ENCODE measurements around the gene GPR68.
"Not testable (repeated sequence)": the region's sequence is repeated elsewhere in the genome, so short reads cannot be mapped to it uniquely, and the experiment has no call there.

Gene GPR68

DNA sequence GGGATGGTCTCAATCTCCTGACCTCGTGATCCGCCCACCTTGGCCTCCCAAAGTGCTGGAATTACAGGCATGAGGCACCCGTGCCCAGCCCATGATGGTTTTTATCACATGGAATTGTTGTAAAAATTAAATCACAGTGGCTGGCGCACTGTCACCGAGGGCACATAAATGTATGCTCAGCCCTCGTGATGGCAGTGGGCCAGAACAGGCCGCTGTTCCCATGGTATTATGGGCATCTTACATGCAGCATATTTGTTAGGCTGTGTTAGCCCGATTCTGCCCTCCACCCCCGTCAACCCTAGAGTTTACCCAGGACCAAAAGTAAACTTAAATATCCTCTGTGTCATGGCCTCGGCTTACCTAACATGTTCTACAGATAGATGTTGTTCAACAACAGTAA is 48.6 kb downstream of the GPR68 start:
- peaks cover 30% of the 10 kb centered on the region for H3K36me3 ChIP-seq (ENCODE audit: insufficient read depth, low read length)

DNA sequence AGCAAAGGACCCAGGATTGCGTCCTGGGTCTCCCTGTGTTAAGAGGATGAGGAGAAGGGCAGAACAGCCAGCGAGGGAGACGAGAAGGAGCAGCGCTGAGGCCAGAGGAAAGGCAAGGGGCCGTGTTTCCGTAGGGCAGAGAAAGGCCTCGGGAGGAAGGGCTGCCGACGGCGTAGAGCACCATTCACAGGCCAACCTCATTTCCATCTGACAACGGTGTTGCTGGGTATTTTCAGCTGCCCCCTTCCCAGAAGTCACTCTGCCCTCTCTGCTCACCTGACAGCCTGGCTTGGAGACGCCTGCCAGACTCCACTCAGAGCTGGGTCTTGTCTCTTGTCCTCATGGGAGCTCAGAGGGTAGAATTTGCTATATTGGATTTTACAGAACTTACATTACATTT is 51.4 kb downstream of the GPR68 start:
- Histone ChIP-seq H3K27ac (ENCODE audit: low read depth, low read length) (no peak overlapping the region), H2AFZ (ENCODE audit: low read length, unreplicated experiment) (no peak overlapping the region), H3K4me1 (ENCODE audit: control insufficient read depth, insufficient read depth, low read length, unreplicated experiment) (peaks cover 6% of the 10 kb centered on the region), H3K4me3 (ENCODE audit: low read depth, low read length) (no peak overlapping the region), H3K36me3 (ENCODE audit: insufficient read depth, low read length) (peaks cover 19% of the 10 kb centered on the region; the same call in 1 of the 2 replicates), H3K79me2 (ENCODE audit: control insufficient read depth, insufficient read depth, low read length, unreplicated experiment) (no peaks in the 10 kb centered on the region), H3K27me3 (ENCODE audit: insufficient read depth, low read length) (no peaks in the 10 kb centered on the region)

More for the DNA sequence above, 48.6 kb downstream of the GPR68 start:
- peaks cover 6% of the 10 kb centered on the region for H3K4me1 ChIP-seq (ENCODE audit: control insufficient read depth, insufficient read depth, low read length, unreplicated experiment)
- no peak overlapping the region for H3K27ac ChIP-seq (ENCODE audit: low read depth, low read length)
- no peak overlapping the region for H2AFZ ChIP-seq (ENCODE audit: low read length, unreplicated experiment)
- no peaks in the 10 kb centered on the region for H3K79me2 ChIP-seq (ENCODE audit: control insufficient read depth, insufficient read depth, low read length, unreplicated experiment)
- H3K4me3 ChIP-seq (ENCODE audit: low read depth, low read length): no peak overlapping the region
- no peaks in the 10 kb centered on the region for H3K27me3 ChIP-seq (ENCODE audit: insufficient read depth, low read length)

DNA sequence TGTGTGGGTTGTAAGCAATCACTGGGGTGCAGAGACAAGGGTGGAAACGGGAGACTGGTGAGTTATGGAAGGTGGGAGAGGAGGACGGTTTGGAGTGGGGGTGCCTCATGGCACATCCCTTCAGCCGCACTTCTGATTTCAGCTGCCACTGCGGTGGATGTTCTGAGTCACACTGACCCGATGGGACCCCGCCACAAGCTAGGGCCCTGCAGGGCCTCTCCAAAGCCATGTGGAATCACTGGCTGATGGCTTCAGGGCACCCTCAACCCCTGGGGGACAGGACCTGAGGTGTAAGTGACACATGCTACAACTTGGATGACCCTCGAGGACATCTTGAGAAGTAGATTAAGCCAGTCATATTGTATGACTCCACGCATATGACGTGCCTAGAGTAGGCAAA is 53.7 kb downstream of the GPR68 start:
- Histone ChIP-seq H3K4me3 (ENCODE audit: low read depth, low read length) (no peak overlapping the region), H2AFZ (ENCODE audit: low read length, unreplicated experiment) (no peak overlapping the region), H3K36me3 (ENCODE audit: insufficient read depth, low read length) (peaks cover 16% of the 10 kb centered on the region; the same call in 1 of the 2 replicates), H3K27ac (ENCODE audit: low read depth, low read length) (no peak overlapping the region), H3K4me1 (ENCODE audit: control insufficient read depth, insufficient read depth, low read length, unreplicated experiment) (peaks cover 11% of the 10 kb centered on the region), H3K27me3 (ENCODE audit: insufficient read depth, low read length) (no peaks in the 10 kb centered on the region), H3K79me2 (ENCODE audit: control insufficient read depth, insufficient read depth, low read length, unreplicated experiment) (no peaks in the 10 kb centered on the region)

GRCh38 chr14:91187271-91187670 is 57.2 kb downstream of the GPR68 start:
- Histone ChIP-seq H3K4me1 (ENCODE audit: control insufficient read depth, insufficient read depth, low read length, unreplicated experiment) (peaks cover 13% of the 10 kb centered on the region), H3K27me3 (ENCODE audit: insufficient read depth, low read length) (no peaks in the 10 kb centered on the region), H3K79me2 (ENCODE audit: control insufficient read depth, insufficient read depth, low read length, unreplicated experiment) (no peaks in the 10 kb centered on the region), H2AFZ (ENCODE audit: low read length, unreplicated experiment) (no peak overlapping the region), H3K36me3 (ENCODE audit: insufficient read depth, low read length) (peaks cover 19% of the 10 kb centered on the region; the same call in 1 of the 2 replicates), H3K4me3 (ENCODE audit: low read depth, low read length) (no peak overlapping the region), H3K27ac (ENCODE audit: low read depth, low read length) (no peak overlapping the region)

GRCh38 chr14:91186515-91187066 is 57.9 kb downstream of the GPR68 start:
- Histone ChIP-seq H3K27me3 (ENCODE audit: insufficient read depth, low read length) (no peaks in the 10 kb centered on the region), H2AFZ (ENCODE audit: low read length, unreplicated experiment) (no peak overlapping the region), H3K4me1 (ENCODE audit: control insufficient read depth, insufficient read depth, low read length, unreplicated experiment) (peaks cover 13% of the 10 kb centered on the region), H3K79me2 (ENCODE audit: control insufficient read depth, insufficient read depth, low read length, unreplicated experiment) (no peaks in the 10 kb centered on the region), H3K4me3 (ENCODE audit: low read depth, low read length) (no peak overlapping the region), H3K36me3 (ENCODE audit: insufficient read depth, low read length) (peaks cover 15% of the 10 kb centered on the region; the same call in 1 of the 2 replicates), H3K27ac (ENCODE audit: low read depth, low read length) (no peak overlapping the region)

DNA sequence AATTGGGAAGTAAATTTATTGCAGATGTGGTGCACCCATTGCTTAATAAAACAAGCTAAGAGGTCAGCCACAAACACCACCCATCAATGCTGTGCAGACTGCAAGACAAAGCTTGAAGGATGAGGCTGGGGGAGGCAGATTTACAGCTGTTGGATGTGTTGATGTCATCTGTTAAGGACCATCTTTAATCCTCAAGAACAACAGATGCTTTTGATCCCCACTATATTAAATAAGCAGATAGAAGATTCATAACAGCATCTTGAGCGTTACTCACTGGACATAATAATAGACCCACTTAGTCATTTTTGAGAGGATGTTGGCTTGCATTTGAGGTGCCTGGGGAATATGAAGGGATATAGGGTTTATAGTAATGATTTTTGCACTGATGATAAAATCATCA is 58.8 kb downstream of the GPR68 start:
- Histone ChIP-seq H3K27ac (ENCODE audit: low read depth, low read length) (peak overlapping the region; percentile 53; the same call in 1 of the 2 replicates), H3K27me3 (ENCODE audit: insufficient read depth, low read length) (no peaks in the 10 kb centered on the region), H3K36me3 (ENCODE audit: insufficient read depth, low read length) (peaks cover 19% of the 10 kb centered on the region), H3K4me1 (ENCODE audit: control insufficient read depth, insufficient read depth, low read length, unreplicated experiment) (peaks cover 13% of the 10 kb centered on the region), H3K79me2 (ENCODE audit: control insufficient read depth, insufficient read depth, low read length, unreplicated experiment) (no peaks in the 10 kb centered on the region), H2AFZ (ENCODE audit: low read length, unreplicated experiment) (no peak overlapping the region), H3K4me3 (ENCODE audit: low read depth, low read length) (no peak overlapping the region)

DNA sequence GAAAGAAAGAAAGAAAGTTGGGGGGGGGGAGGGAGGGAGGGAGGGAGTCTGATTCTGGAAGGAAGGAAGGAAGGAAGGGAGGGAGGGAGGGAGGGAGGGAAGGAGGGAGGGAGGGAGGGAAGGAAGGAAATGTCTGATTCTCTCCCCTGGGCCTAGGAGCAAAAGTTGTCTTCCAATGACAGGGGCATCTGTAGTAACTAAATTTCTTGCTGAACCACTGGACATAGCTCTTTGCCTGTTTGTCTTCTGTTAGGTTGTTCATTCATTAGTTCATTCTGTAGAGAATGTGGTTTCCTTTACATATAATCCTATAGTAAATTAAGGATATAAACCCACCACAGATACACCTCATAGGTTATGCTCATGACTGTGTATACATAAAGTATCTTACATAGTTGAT is 59.9 kb downstream of the GPR68 start:
- Histone ChIP-seq H2AFZ (ENCODE audit: low read length, unreplicated experiment) (no peak overlapping the region), H3K27me3 (ENCODE audit: insufficient read depth, low read length) (no peaks in the 10 kb centered on the region), H3K36me3 (ENCODE audit: insufficient read depth, low read length) (peaks cover 21% of the 10 kb centered on the region), H3K27ac (ENCODE audit: low read depth, low read length) (no peak overlapping the region), H3K4me3 (ENCODE audit: low read depth, low read length) (no peak overlapping the region), H3K4me1 (ENCODE audit: control insufficient read depth, insufficient read depth, low read length, unreplicated experiment) (peaks cover 13% of the 10 kb centered on the region), H3K79me2 (ENCODE audit: control insufficient read depth, insufficient read depth, low read length, unreplicated experiment) (no peaks in the 10 kb centered on the region)

DNA sequence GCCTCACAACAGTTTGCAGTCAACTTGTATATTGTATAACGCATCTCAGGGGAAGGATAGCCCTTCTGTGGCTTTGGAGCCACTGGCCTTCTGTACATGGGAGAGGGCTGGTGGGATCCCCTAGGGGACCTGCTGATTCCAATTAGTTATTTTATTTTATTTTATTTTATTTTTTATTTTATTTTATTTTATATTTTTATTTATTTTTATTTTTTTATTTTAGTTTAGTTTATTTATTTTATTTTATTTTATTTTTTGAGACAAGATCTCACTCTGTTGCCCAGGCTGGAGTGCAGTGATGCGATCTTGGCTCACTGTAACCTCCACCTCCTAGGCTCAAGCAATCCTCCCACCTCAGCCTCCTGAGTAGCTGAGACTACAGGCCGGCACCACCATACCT is 61.8 kb downstream of the GPR68 start:
- not testable (repeated sequence) for H3K27me3 ChIP-seq (ENCODE audit: insufficient read depth, low read length); H3K4me3 ChIP-seq (ENCODE audit: low read depth, low read length); H2AFZ ChIP-seq (ENCODE audit: low read length, unreplicated experiment); H3K79me2 ChIP-seq (ENCODE audit: control insufficient read depth, insufficient read depth, low read length, unreplicated experiment); H3K27ac ChIP-seq (ENCODE audit: low read depth, low read length)
- Histone ChIP-seq H3K36me3 (ENCODE audit: insufficient read depth, low read length) (peaks cover 17% of the 10 kb centered on the region), H3K4me1 (ENCODE audit: control insufficient read depth, insufficient read depth, low read length, unreplicated experiment) (peaks cover 13% of the 10 kb centered on the region)

Measured in ACC112 (cell line).